IPS-NIHi7 (cell line): ENCODE data around the gene ZNF473.
"Not testable (repeated sequence)": the region's sequence is repeated elsewhere in the genome, so short reads cannot be mapped to it uniquely, and the experiment has no call there.

ENCODE experiments used
- DNase-seq: peaks from one replicate; pipeline ENCODE4 v3.0.0; 2012; ENCODE audit warnings: mixed read lengths; ENCODE audit errors: extremely low spot score

The ZNF473 gene

DNA sequence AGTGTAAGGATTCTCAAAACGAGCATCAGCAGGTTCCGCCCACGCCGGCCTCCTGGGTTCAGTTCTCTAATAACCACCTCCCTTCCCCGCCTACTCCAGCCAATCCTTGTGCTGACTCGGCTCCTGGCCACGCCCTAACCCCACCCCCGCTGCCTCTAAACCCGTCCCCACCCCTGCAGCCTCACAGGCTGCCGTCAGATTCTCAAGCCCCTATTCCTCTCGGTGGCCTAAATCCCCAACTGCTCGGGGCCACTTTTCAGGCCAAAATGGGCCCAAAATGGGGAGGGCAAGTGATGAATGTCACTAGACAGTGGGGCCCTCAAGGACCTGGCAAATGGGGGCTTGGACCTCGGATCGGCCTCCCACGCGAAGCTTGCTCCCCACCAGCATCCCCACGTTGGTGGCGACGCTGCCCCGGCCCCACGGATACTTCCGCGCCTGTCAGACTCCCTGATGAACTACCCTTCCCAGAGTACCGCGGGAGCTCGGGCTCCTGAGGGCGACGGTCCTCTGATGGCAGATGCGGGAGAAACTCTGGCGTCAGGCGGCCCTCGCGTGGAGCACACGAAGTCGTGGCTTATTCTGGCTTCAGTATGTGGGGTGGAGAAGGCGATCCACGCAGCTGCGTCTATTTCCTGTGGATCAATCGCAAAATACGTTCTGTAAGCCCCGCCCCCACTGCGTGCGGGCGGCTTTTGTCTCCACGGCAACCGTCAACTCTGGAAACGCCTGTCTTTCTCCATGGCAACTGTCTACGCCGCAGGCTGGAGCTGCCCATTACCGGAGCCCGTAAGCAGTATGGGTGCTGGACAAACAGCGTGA, 24.8 kb downstream of the ZNF473 start:
- DNase-seq: peak; percentile 82

- DNase-seq: not testable (repeated sequence)
Measured at GRCh38 chr19:50051228-50051895, 25.6 kb downstream of the ZNF473 start.

- no peak for DNase-seq
Measured at GRCh38 chr19:50051964-50052363, 26.2 kb downstream of the ZNF473 start.

- DNase-seq: no peak
Measured at GRCh38 chr19:50053119-50053518, 27.3 kb downstream of the ZNF473 start.

GRCh38 chr19:50058425-50058824, 32.6 kb downstream of the ZNF473 start:
- DNase-seq: no peak

GRCh38 chr19:50059045-50059444, 33.2 kb downstream of the ZNF473 start:
- no peak for DNase-seq

DNA sequence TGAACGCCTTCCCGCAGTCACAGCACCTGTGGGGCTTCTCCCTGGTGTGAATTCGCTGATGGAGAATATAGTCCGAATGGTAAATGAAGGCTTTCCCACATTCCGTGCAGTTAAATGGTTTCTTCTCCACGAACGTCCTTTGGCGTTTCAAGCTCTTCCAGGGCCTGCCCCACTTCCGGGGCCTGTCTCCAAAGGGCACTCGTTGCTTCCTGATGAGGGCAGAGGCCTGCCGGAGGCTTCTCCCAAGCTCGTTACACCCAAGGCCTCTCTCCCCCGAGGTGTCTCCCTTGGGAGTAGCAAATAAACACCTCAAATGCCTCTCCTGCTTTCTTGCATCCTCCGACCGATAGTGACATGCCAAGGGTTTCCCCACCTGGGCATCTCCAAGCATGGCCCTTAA, 34.3 kb downstream of the ZNF473 start:
- DNase-seq: no peak

- DNase-seq: no peak
Measured at GRCh38 chr19:50061650-50062049, 35.8 kb downstream of the ZNF473 start.

DNA sequence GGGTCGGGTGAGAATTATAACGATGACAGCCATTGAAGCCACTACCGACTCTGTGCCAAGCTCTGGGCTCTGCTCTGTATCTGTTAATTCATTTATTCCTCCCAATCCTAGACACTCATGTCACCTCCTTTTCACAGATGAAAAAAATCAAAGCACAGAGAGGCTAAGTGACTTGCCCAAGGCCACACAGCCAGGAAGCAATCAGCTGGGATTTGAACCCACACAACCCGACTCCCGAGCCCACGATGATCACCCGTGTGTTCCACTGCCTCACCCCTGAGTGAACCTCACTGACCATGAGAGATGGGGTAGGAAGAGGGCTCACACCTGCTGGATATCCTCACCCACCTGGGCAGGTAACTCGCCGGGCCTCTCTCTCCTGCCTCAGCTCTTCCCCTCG, 40.1 kb downstream of the ZNF473 start:
- no peak for DNase-seq

DNA sequence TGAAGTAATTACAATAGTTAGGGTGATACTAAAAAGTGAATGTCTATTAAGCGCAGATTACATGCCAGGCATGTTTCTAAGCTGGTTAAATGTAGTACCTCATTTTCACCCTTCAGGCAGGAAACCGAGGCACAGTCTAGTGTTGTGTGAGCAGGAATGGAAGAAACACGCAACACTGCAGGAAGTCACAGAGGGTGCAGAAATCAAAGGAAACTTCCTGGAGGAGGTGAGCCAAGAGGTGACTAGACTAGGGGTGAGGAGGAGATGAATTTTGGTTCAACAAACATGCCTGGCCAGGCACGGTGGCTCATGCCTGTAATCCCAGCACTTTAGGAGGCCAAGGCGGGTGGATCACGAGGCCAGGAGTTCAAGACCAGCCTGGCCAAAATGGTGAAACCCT, 41.8 kb downstream of the ZNF473 start:
- no peak for DNase-seq

- DNase-seq: not testable (repeated sequence)
Measured at GRCh38 chr19:50068382-50068781, 42.6 kb downstream of the ZNF473 start.

DNA sequence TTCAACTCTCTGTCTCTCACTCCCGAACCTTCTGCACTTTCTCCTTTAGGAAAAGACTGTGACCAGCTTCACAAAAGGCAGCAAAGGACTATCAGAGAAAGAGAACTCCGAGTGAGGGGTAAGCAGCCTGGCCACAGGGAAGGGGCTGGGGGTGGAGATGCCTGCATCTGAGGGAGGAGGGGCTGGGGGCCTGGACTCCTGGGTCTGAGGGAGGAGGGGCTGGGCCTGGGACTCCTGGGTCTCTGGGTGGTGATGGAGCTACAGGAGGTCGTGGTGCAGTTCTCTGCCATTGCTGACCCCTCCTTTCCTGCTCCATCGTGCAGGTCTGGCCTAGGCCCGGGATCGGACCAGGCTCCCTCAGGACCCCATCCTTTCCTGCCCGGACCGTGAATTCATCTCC, 49.3 kb downstream of the ZNF473 start:
- DNase-seq: not testable (repeated sequence)

GRCh38 chr19:50075644-50076372, 50.0 kb downstream of the ZNF473 start:
- not testable (repeated sequence) for DNase-seq

DNA sequence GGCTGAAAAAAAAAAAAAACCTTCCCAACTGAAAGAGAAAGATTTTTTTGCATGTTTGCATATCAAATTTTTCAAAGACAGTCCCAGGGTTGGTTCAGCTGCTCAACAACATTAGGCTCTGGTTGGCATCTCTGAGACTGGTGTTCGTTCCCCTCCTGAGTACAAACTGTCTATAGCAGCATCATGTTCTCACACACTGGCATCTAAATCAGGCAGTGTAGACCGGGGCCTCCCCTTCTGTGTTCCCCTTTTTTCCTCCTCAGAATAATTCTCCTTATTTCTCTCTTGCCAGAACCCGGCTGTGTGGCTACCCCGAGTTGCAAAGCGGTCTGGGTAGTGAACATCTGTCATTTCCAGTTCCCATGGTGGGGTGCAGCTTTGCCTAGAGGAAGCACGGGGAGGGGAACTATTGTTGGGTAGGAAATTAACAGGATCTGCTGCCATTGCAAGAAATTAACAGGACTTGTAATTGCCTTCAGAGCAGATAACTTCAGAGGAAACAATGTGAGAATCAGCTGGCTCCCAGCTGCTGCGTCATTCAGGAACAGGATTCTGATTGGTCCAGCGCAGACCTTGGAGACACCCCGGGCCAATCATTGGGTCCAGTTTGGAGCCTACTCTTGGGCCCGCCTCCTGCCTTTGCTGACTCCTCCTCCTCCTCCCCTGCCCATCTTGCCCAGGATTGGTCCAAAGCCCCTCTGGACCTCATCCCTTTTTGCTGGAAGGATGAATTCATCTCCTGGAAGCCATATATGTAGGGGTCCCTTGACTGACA, 51.0 kb downstream of the ZNF473 start:
- not testable (repeated sequence) for DNase-seq

- DNase-seq: not testable (repeated sequence)
Measured at GRCh38 chr19:50079014-50079413, 53.2 kb downstream of the ZNF473 start.

- DNase-seq: not testable (repeated sequence)
Measured at GRCh38 chr19:50084440-50084839, 58.6 kb downstream of the ZNF473 start.

- DNase-seq: not testable (repeated sequence)
Measured at GRCh38 chr19:50087153-50087552, 61.3 kb downstream of the ZNF473 start.

- DNase-seq: not testable (repeated sequence)
Measured at GRCh38 chr19:50090706-50091105, 64.9 kb downstream of the ZNF473 start.

DNA sequence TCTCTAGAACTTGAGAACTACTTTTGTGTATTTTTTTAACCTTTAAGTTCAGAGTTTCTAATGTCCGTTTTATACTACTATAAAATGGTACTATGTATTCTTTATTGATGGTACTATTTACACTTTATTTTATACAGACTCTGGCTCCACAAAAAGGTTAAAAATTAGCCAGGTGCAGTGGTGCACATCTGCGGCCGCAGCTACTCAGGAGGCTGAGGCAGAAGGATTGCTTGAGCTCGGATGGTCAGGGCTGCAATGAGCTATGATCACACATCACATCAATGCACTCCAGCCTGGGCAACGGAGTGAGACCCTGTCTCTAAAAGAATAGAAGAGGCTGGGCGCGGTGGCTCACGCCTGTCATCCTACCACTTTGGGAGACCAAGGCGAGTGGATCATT, 66.0 kb downstream of the ZNF473 start:
- DNase-seq: not testable (repeated sequence)

GRCh38 chr19:50092597-50092996, 66.8 kb downstream of the ZNF473 start:
- DNase-seq: not testable (repeated sequence)

DNA sequence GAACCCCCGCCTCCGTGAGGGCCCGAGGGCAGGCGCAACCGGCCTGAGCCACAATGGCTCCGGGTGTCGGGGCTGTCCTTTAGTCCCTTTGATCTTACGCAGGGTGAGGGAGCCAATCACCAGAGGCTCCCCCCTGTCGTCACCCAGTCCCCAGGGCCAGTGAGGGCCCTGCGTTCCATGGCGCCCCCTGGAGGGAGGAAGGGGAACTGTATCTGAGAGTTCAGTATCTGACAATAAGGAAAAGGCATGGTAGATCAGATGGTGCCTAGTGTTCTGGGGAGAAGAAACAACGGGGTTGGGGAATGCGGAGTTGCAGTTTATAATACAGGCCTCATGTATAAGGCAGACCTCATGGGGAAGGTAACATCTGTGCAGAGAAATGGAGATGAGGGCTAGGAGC, 72.1 kb downstream of the ZNF473 start:
- not testable (repeated sequence) for DNase-seq

- DNase-seq: not testable (repeated sequence)
Measured at GRCh38 chr19:50098892-50099291, 73.1 kb downstream of the ZNF473 start.
